Measurements from ENCODE around the gene NTM.
"Not testable (repeated sequence)": the region's sequence is repeated elsewhere in the genome, so short reads cannot be mapped to it uniquely, and the experiment has no call there.

Gene NTM

GRCh38 chr11:131678658-131679340 lies 308.4 kb downstream of the NTM start:
- Histone ChIP-seq H3K4me1 (ENCODE audit: insufficient read depth, poor library complexity, severe bottlenecking) (no peaks in the 10 kb centered on the region), H3K36me3 (ENCODE audit: low read depth) (no peaks in the 10 kb centered on the region), H3K27me3 (ENCODE audit: insufficient read depth, poor library complexity, severe bottlenecking) (peaks cover 10% of the 10 kb centered on the region), H3K4me3 (ENCODE audit: severe bottlenecking) (no peak overlapping the region), H3K9me3 (ENCODE audit: severe bottlenecking) (no peaks in the 10 kb centered on the region), H3K27ac (ENCODE audit: poor library complexity, severe bottlenecking) (no peak overlapping the region)
- TF ChIP-seq CTCF (IDR thresholded peaks at IDR 0.05; ENCODE audit: poor library complexity, severe bottlenecking), result no peak
- DNase-seq (ENCODE audit: low spot score), result no peak
- no peak for ATAC-seq (ENCODE audit: low read depth)

- ATAC-seq (ENCODE audit: low read depth); H3K4me1 ChIP-seq (ENCODE audit: insufficient read depth, poor library complexity, severe bottlenecking); H3K4me3 ChIP-seq (ENCODE audit: severe bottlenecking); DNase-seq (ENCODE audit: low spot score); H3K9me3 ChIP-seq (ENCODE audit: severe bottlenecking); H3K27ac ChIP-seq (ENCODE audit: poor library complexity, severe bottlenecking); H3K36me3 ChIP-seq (ENCODE audit: low read depth): not testable (repeated sequence)
- H3K27me3 ChIP-seq (ENCODE audit: insufficient read depth, poor library complexity, severe bottlenecking), result peaks cover 14% of the 10 kb centered on the region
These were observed 310.0 kb downstream of the NTM start for GRCh38 chr11:131680448-131680847.

- Histone ChIP-seq H3K9me3 (ENCODE audit: severe bottlenecking) (no peaks in the 10 kb centered on the region), H3K27ac (ENCODE audit: poor library complexity, severe bottlenecking) (no peak overlapping the region), H3K4me1 (ENCODE audit: insufficient read depth, poor library complexity, severe bottlenecking) (no peaks in the 10 kb centered on the region), H3K27me3 (ENCODE audit: insufficient read depth, poor library complexity, severe bottlenecking) (peaks cover 19% of the 10 kb centered on the region), H3K36me3 (ENCODE audit: low read depth) (no peaks in the 10 kb centered on the region), H3K4me3 (ENCODE audit: severe bottlenecking) (no peak overlapping the region)
- no peak for TF ChIP-seq CTCF (IDR thresholded peaks at IDR 0.05; ENCODE audit: poor library complexity, severe bottlenecking)
- no peak for ATAC-seq (ENCODE audit: low read depth)
- no peak for DNase-seq (ENCODE audit: low spot score)
These were observed 311.5 kb downstream of the NTM start for GRCh38 chr11:131681920-131682319.

- DNase-seq (ENCODE audit: low spot score), result no peak
- Histone ChIP-seq H3K27ac (ENCODE audit: poor library complexity, severe bottlenecking) (no peak overlapping the region), H3K27me3 (ENCODE audit: insufficient read depth, poor library complexity, severe bottlenecking) (peaks cover 19% of the 10 kb centered on the region), H3K9me3 (ENCODE audit: severe bottlenecking) (no peaks in the 10 kb centered on the region), H3K36me3 (ENCODE audit: low read depth) (no peaks in the 10 kb centered on the region), H3K4me1 (ENCODE audit: insufficient read depth, poor library complexity, severe bottlenecking) (no peaks in the 10 kb centered on the region), H3K4me3 (ENCODE audit: severe bottlenecking) (no peak overlapping the region)
- no peak for ATAC-seq (ENCODE audit: low read depth)
- no peak for TF ChIP-seq CTCF (IDR thresholded peaks at IDR 0.05; ENCODE audit: poor library complexity, severe bottlenecking)
These were observed 312.1 kb downstream of the NTM start for GRCh38 chr11:131682373-131683015.

GRCh38 chr11:131683131-131683530 lies 312.7 kb downstream of the NTM start:
- Histone ChIP-seq H3K27ac (ENCODE audit: poor library complexity, severe bottlenecking) (no peak overlapping the region), H3K4me1 (ENCODE audit: insufficient read depth, poor library complexity, severe bottlenecking) (no peaks in the 10 kb centered on the region), H3K9me3 (ENCODE audit: severe bottlenecking) (no peaks in the 10 kb centered on the region), H3K36me3 (ENCODE audit: low read depth) (no peaks in the 10 kb centered on the region), H3K4me3 (ENCODE audit: severe bottlenecking) (no peak overlapping the region), H3K27me3 (ENCODE audit: insufficient read depth, poor library complexity, severe bottlenecking) (peaks cover 19% of the 10 kb centered on the region)
- DNase-seq (ENCODE audit: low spot score) (no peak), ATAC-seq (ENCODE audit: low read depth) (no peak)
- no peak for TF ChIP-seq CTCF (IDR thresholded peaks at IDR 0.05; ENCODE audit: poor library complexity, severe bottlenecking)
